ENCODE data around the gene TRERF1. TPM values are rescaled to one million over a fixed set of nuclear protein-coding genes. Genes with fewer than 3 reads are reported as not detected.

The TRERF1 gene
- total RNA-seq, 1 experiment from 2014 or later: 0.39 TPM

GRCh38 chr6:42255050-42255449 lies 196.7 kb downstream of the TRERF1 start:
- no peak for DNase-seq
- no peaks in the 10 kb centered on the region for H3K4me1 Mint-ChIP-seq (ENCODE audit: low read depth, unreplicated experiment)
- no peak overlapping the region for H3K27ac Mint-ChIP-seq (ENCODE audit: unreplicated experiment)
- Histone ChIP-seq H3K4me3 (ENCODE audit: low read depth, low read length) (no peak overlapping the region), H3K36me3 (ENCODE audit: control insufficient read depth, insufficient read depth, low read length) (no peaks in the 10 kb centered on the region), H3K9me3 (no peaks in the 10 kb centered on the region), H3K4me1 (no peaks in the 10 kb centered on the region), H3K27me3 (replicated peaks; ENCODE audit: control insufficient read depth, insufficient read depth, low read length) (no peaks in the 10 kb centered on the region)
- no TSS peak for BruUV-seq (replicated peaks)
- no peak overlapping the region for H3K4me3 Mint-ChIP-seq (ENCODE audit: unreplicated experiment)
- no peaks in the 10 kb centered on the region for H3K27me3 Mint-ChIP-seq (ENCODE audit: insufficient read depth, unreplicated experiment)
- CTCF ChIA-PET: no interaction called here
- H3K36me3 Mint-ChIP-seq (ENCODE audit: insufficient read depth, unreplicated experiment): no peaks in the 10 kb centered on the region
- H3K9me3 Mint-ChIP-seq (ENCODE audit: unreplicated experiment): no peaks in the 10 kb centered on the region
- POLR2A ChIA-PET: no interaction called here
- TF ChIP-seq CTCF (IDR thresholded peaks at IDR 0.05; ENCODE audit: insufficient read depth in 1 of 2, low read depth in 1 of 2, low read length in 1 of 2, severe bottlenecking in 1 of 2, unreplicated experiment in 1 of 2): no peak
- intact Hi-C loops (cut with micrococcal nuclease; ENCODE audit: unreplicated experiment): no loop called here

GRCh38 chr6:42254505-42254904 lies 197.2 kb downstream of the TRERF1 start:
- Mint-ChIP-seq H3K27ac (ENCODE audit: unreplicated experiment) (no peak overlapping the region), H3K4me1 (ENCODE audit: low read depth, unreplicated experiment) (no peaks in the 10 kb centered on the region), H3K36me3 (ENCODE audit: insufficient read depth, unreplicated experiment) (no peaks in the 10 kb centered on the region), H3K4me3 (ENCODE audit: unreplicated experiment) (no peak overlapping the region), H3K9me3 (ENCODE audit: unreplicated experiment) (no peaks in the 10 kb centered on the region), H3K27me3 (ENCODE audit: insufficient read depth, unreplicated experiment) (no peaks in the 10 kb centered on the region)
- CTCF ChIA-PET: no interaction called here
- no peak for TF ChIP-seq CTCF (IDR thresholded peaks at IDR 0.05; ENCODE audit: insufficient read depth in 1 of 2, low read depth in 1 of 2, low read length in 1 of 2, severe bottlenecking in 1 of 2, unreplicated experiment in 1 of 2)
- no peaks in the 10 kb centered on the region for H3K27me3 ChIP-seq (replicated peaks; ENCODE audit: control insufficient read depth, insufficient read depth, low read length)
- no peak for DNase-seq
- no peak overlapping the region for H3K4me3 ChIP-seq (ENCODE audit: low read depth, low read length)
- H3K4me1 ChIP-seq: no peaks in the 10 kb centered on the region
- H3K36me3 ChIP-seq (ENCODE audit: control insufficient read depth, insufficient read depth, low read length): no peaks in the 10 kb centered on the region
- POLR2A ChIA-PET: no interaction called here
- BruUV-seq (replicated peaks): no TSS peak
- H3K9me3 ChIP-seq: no peaks in the 10 kb centered on the region
- intact Hi-C loops (cut with micrococcal nuclease; ENCODE audit: unreplicated experiment): no loop called here

- POLR2A ChIA-PET: no interaction called here
- Histone ChIP-seq H3K4me3 (ENCODE audit: low read depth, low read length) (no peak overlapping the region), H3K9me3 (no peaks in the 10 kb centered on the region), H3K27me3 (replicated peaks; ENCODE audit: control insufficient read depth, insufficient read depth, low read length) (no peaks in the 10 kb centered on the region), H3K36me3 (ENCODE audit: control insufficient read depth, insufficient read depth, low read length) (no peaks in the 10 kb centered on the region), H3K4me1 (no peaks in the 10 kb centered on the region)
- no peak for DNase-seq
- Mint-ChIP-seq H3K36me3 (ENCODE audit: insufficient read depth, unreplicated experiment) (no peaks in the 10 kb centered on the region), H3K27me3 (ENCODE audit: insufficient read depth, unreplicated experiment) (no peaks in the 10 kb centered on the region), H3K27ac (ENCODE audit: unreplicated experiment) (no peak overlapping the region), H3K4me1 (ENCODE audit: low read depth, unreplicated experiment) (no peaks in the 10 kb centered on the region), H3K4me3 (ENCODE audit: unreplicated experiment) (no peak overlapping the region), H3K9me3 (ENCODE audit: unreplicated experiment) (no peaks in the 10 kb centered on the region)
- TF ChIP-seq CTCF (IDR thresholded peaks at IDR 0.05; ENCODE audit: insufficient read depth in 1 of 2, low read depth in 1 of 2, low read length in 1 of 2, severe bottlenecking in 1 of 2, unreplicated experiment in 1 of 2): no peak
- no TSS peak for BruUV-seq (replicated peaks)
- CTCF ChIA-PET: no interaction called here
- intact Hi-C loops (cut with micrococcal nuclease; ENCODE audit: unreplicated experiment): no loop called here
Observed at GRCh38 chr6:42251911-42252637, 199.7 kb downstream of the TRERF1 start.

Measured in Caco-2 (cell line).